ENCODE measurements around the gene ARHGEF28. TPM values are rescaled to one million over a fixed set of nuclear protein-coding genes. Genes with fewer than 3 reads are reported as not detected.

ARHGEF28 gene
- total and polyA plus RNA-seq, 9 of the 15 experiments (the other 6 are each of a cell fraction or from before 2014, with no cell fraction given): 0.27 TPM; not detected in 8

GRCh38 chr5:73835726-73836125, 209.7 kb downstream of the ARHGEF28 start:
- Histone ChIP-seq H3K27ac (ENCODE audit: extremely low read depth, low read depth, low read length) (no peak overlapping the region), H3K9me1 (ENCODE audit: control insufficient read depth, insufficient read depth, low read length) (no peaks in the 10 kb centered on the region), H3K27me3 (ENCODE audit: control insufficient read depth in 2 of 2, insufficient read depth in 2 of 2, low read length in 2 of 2) (peaks cover 2 to 8% of the 10 kb centered on the region in 2 experiments; a peak in 3 of 5 replicates), H4K20me1 (replicated peaks; ENCODE audit: control insufficient read depth, insufficient read depth, low read length) (no peaks in the 10 kb centered on the region), H3K79me2 (ENCODE audit: control insufficient read depth, insufficient read depth, low read length) (no peaks in the 10 kb centered on the region), H3K4me1 (replicated peaks in 1 of 2; ENCODE audit: control insufficient read depth in 2 of 2, insufficient read depth in 2 of 2, low read length in 2 of 2) (no peaks in the 10 kb centered on the region), H3K4me2 (ENCODE audit: insufficient read depth, low read length) (no peak overlapping the region), H3K9ac (ENCODE audit: insufficient read depth in 1 of 2, low read depth in 2 of 2, low read length in 2 of 2) (no peak overlapping the region), H3K36me3 (ENCODE audit: control insufficient read depth, insufficient read depth, low read length) (no peaks in the 10 kb centered on the region), H3K9me3 (replicated peaks; ENCODE audit: control insufficient read depth, insufficient read depth, low read depth, low read length) (no peaks in the 10 kb centered on the region), H2AFZ (ENCODE audit: low read depth, low read length) (no peak overlapping the region), H3K4me3 (no peak overlapping the region)
- CTCF ChIA-PET (ENCODE audit: low intra/inter-chr PET ratio): no interaction called here
- POLR2A ChIA-PET: no interaction called here
- in situ Hi-C loops (cut with MboI): no loop called here
- DNase-seq (ENCODE audit: extremely low read depth in 1 of 4, low spot score in 3 of 4) (no peak), ATAC-seq (no peak), FAIRE-seq (no peak)
- no TSS peak for BruUV-seq (replicated peaks)
- intact Hi-C loops (cut with micrococcal nuclease): no loop called here
- 0% methylated on average over 2 of the region's 2 CpGs for WGBS (ENCODE audit: insufficient coverage, low coverage, missing lambda C conversion rate)
- TF ChIP-seq FOS (IDR thresholded peaks at IDR 0.05; ENCODE audit: extremely low read depth, insufficient read length) (no peak), SRSF1 (IDR thresholded peaks at IDR 0.05; ENCODE audit: low read depth, low read length) (no peak), SP1 (CRISPR knock-in tag; IDR thresholded peaks at IDR 0.05) (no peak), ESRRA (IDR thresholded peaks at IDR 0.05; ENCODE audit: borderline replicate concordance, low read depth) (no peak), ZC3H4 (CRISPR knock-in tag; IDR thresholded peaks at IDR 0.05; ENCODE audit: borderline replicate concordance) (no peak), MEIS2 (IDR thresholded peaks at IDR 0.05; ENCODE audit: partially characterized antibody) (no peak), MBD2 (IDR thresholded peaks at IDR 0.05; ENCODE audit: borderline replicate concordance, low read depth) (no peak), BDP1 (IDR thresholded peaks at IDR 0.05; ENCODE audit: insufficient read depth, insufficient read length) (no peak), RAD21 (CRISPR knock-in tag; conservative IDR thresholded peaks at IDR 0.05 in 1 of 2, IDR thresholded peaks at IDR 0.05 in 1 of 2) (no peak), ZNF699 (CRISPR knock-in tag; IDR thresholded peaks at IDR 0.05; ENCODE audit: insufficient replicate concordance) (no peak), USF2 (CRISPR knock-in tag; IDR thresholded peaks at IDR 0.05) (no peak), ZBTB7A (IDR thresholded peaks at IDR 0.05; ENCODE audit: borderline replicate concordance, control insufficient read depth, low read depth, low read length) (no peak), CCAR2 (IDR thresholded peaks at IDR 0.05; ENCODE audit: low read depth, low read length) (no peak)
- TF ChIP-seq, protein P1, sequence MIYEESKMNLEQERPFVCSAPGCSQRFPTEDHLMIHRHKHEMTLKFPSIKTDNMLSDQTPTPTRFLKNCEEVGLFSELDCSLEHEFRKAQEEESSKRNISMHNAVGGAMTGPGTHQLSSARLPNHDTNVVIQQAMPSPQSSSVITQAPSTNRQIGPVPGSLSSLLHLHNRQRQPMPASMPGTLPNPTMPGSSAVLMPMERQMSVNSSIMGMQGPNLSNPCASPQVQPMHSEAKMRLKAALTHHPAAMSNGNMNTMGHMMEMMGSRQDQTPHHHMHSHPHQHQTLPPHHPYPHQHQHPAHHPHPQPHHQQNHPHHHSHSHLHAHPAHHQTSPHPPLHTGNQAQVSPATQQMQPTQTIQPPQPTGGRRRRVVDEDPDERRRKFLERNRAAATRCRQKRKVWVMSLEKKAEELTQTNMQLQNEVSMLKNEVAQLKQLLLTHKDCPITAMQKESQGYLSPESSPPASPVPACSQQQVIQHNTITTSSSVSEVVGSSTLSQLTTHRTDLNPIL (CRISPR knock-in tag; IDR thresholded peaks at IDR 0.05): no peak
- TF ChIP-seq, protein P2, sequence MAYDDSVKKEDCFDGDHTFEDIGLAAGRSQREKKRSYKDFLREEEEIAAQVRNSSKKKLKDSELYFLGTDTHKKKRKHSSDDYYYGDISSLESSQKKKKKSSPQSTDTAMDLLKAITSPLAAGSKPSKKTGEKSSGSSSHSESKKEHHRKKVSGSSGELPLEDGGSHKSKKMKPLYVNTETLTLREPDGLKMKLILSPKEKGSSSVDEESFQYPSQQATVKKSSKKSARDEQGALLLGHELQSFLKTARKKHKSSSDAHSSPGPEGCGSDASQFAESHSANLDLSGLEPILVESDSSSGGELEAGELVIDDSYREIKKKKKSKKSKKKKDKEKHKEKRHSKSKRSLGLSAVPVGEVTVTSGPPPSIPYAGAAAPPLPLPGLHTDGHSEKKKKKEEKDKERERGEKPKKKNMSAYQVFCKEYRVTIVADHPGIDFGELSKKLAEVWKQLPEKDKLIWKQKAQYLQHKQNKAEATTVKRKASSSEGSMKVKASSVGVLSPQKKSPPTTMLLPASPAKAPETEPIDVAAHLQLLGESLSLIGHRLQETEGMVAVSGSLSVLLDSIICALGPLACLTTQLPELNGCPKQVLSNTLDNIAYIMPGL (CRISPR knock-in tag; IDR thresholded peaks at IDR 0.05): no peak
- TF ChIP-seq, protein P3, sequence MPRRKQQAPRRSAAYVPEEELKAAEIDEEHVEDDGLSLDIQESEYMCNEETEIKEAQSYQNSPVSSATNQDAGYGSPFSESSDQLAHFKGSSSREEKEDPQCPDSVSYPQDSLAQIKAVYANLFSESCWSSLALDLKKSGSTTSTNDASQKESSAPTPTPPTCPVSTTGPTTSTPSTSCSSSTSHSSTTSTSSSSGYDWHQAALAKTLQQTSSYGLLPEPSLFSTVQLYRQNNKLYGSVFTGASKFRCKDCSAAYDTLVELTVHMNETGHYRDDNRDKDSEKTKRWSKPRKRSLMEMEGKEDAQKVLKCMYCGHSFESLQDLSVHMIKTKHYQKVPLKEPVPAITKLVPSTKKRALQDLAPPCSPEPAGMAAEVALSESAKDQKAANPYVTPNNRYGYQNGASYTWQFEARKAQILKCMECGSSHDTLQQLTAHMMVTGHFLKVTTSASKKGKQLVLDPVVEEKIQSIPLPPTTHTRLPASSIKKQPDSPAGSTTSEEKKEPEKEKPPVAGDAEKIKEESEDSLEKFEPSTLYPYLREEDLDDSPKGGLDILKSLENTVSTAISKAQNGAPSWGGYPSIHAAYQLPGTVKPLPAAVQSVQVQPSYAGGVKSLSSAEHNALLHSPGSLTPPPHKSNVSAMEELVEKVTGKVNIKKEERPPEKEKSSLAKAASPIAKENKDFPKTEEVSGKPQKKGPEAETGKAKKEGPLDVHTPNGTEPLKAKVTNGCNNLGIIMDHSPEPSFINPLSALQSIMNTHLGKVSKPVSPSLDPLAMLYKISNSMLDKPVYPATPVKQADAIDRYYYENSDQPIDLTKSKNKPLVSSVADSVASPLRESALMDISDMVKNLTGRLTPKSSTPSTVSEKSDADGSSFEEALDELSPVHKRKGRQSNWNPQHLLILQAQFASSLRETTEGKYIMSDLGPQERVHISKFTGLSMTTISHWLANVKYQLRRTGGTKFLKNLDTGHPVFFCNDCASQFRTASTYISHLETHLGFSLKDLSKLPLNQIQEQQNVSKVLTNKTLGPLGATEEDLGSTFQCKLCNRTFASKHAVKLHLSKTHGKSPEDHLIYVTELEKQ (CRISPR knock-in tag; IDR thresholded peaks at IDR 0.05): no peak
